Mucosa of descending colon (tissue), 3 donors: ENCODE measurements around the gene FYN. TPM values are rescaled to one million over a fixed set of nuclear protein-coding genes. Genes with fewer than 3 reads are reported as not detected.

Experiments used
- ATAC-seq: fragments of 200-7000 bp; cut with Tn5 transposase; one replicate; pipeline ENCODE4 v1.9.1; 2020; ENCODE audit warnings: mild to moderate bottlenecking, moderate library complexity
- DNase-seq, 3 donors: peaks; one replicate each; pipeline ENCODE4 v3.0.0-alpha.2; 2020
- H3K36me3 ChIP-seq: fragments of 200-600 bp; one replicate; pipeline ENCODE4 v1.8.0; 2021; ENCODE audit warnings: low read depth, mild to moderate bottlenecking
- H3K4me1 ChIP-seq: fragments of 200-600 bp; one replicate; pipeline ENCODE4 v1.8.0; 2021; ENCODE audit warnings: low read depth, mild to moderate bottlenecking
- H3K4me3 ChIP-seq: fragments of 200-600 bp; one replicate; pipeline ENCODE4 v1.8.0; 2021; ENCODE audit warnings: mild to moderate bottlenecking
- H3K9me3 ChIP-seq: fragments of 200-600 bp; one replicate; pipeline ENCODE4 v1.8.0; 2021; ENCODE audit warnings: mild to moderate bottlenecking
- intact Hi-C, 2 donors: fragments of 100-400 bp; cut with DNase I in 1 of 2; cut with micrococcal nuclease in 1 of 2; formaldehyde crosslinking; loops; one replicate each; pipeline versions ENCODE4 v1.11.0 to v1.11.1; 2022; cut with DNase I, micrococcal nuclease
- total RNA-seq, 3 donors: library from RNA; stranded (reverse); fragmentation: NEBNext Ultra II Directional in 2 of 3; extraction: Animal tissue kit (Norgen Biotek cat#: 25700) in 2 of 3; gene quantifications; one replicate each; pipeline versions ENCODE4 v1.2.1 to v1.2.4, GENCODE V29; 2021 to 2023
- TF ChIP-seq, protein P1 (sequence below): fragments of 200-600 bp; IDR thresholded peaks from one replicate; pipeline ENCODE4 v1.8.0; 2022; ENCODE audit warnings: antibody characterized with exemption, mild to moderate bottlenecking
- donor health status: DM: no; HTN: no; CAD: no; lungs with moderate emphysema.
- donor health status: DM: no; HTN: no; CAD: no.
- donor health status: DM: no; HTN: yes; CAD: no.

Gene FYN
- total RNA-seq, 3 donors from 2014 or later, result 15.0 to 63.0 (median 24.8) TPM

DNA sequence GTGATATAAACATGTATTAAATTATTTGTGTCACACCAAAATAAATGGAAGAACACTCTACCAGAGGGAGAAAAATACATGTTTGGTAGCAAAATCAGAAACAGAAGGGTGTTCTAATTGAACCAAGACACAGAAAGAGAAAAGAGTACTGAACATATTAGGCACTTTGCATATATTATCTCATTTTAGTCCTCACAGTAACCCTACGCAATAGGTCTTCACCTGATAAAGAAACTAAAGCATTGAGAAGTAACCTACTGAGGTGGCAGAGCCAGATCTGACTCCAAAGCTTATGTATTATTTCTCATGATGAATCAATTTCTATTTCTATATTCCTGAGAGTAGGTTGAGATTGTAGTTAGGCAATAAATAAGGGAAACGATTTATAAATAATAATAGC is 77.7 kb downstream of the FYN start:
- TF ChIP-seq, protein P1, sequence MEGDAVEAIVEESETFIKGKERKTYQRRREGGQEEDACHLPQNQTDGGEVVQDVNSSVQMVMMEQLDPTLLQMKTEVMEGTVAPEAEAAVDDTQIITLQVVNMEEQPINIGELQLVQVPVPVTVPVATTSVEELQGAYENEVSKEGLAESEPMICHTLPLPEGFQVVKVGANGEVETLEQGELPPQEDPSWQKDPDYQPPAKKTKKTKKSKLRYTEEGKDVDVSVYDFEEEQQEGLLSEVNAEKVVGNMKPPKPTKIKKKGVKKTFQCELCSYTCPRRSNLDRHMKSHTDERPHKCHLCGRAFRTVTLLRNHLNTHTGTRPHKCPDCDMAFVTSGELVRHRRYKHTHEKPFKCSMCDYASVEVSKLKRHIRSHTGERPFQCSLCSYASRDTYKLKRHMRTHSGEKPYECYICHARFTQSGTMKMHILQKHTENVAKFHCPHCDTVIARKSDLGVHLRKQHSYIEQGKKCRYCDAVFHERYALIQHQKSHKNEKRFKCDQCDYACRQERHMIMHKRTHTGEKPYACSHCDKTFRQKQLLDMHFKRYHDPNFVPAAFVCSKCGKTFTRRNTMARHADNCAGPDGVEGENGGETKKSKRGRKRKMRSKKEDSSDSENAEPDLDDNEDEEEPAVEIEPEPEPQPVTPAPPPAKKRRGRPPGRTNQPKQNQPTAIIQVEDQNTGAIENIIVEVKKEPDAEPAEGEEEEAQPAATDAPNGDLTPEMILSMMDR, result no peak
- DNase-seq, result no peak
- no peaks in the 10 kb centered on the region for H3K36me3 ChIP-seq
- no peaks in the 10 kb centered on the region for H3K9me3 ChIP-seq
- H3K4me1 ChIP-seq, result no peaks in the 10 kb centered on the region
- no peak overlapping the region for H3K4me3 ChIP-seq
- no peak for ATAC-seq
- intact Hi-C loops, result no loop called here

DNA sequence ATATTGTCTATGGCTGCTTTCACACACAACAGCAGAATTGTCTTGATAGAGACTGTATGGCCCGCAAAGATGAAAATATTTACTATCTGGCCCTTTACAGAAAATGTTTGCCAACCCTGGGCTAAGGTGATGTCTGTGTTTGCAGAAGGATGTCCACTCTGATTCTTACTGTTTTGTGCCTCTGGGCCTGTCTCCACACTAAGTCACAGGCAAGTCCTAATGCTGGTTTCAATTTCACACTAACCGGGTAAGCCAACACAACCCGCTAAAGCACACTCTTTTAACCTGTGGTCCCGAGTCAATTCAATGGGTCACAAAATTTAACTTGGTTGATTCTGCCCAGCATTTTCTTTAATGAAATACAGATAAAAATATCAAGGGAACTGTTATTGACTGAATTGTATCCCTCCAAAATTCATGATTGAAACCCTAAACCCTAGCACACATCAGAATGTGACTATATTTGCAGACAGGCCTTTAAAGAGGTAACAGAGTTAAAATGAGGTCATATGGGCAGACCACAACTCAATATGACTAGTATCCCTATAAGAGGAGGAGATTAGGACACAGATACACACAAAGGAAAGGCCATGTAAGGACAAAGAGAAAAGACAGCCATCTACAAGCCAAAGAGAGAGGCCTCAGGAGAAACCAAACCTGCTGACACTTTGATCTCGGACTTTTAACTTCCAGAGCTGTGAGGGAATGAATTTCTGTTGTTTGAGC is 78.4 kb downstream of the FYN start:
- no peaks in the 10 kb centered on the region for H3K36me3 ChIP-seq
- ATAC-seq, result peak; percentile 49
- intact Hi-C loops, result no loop called here

DNA sequence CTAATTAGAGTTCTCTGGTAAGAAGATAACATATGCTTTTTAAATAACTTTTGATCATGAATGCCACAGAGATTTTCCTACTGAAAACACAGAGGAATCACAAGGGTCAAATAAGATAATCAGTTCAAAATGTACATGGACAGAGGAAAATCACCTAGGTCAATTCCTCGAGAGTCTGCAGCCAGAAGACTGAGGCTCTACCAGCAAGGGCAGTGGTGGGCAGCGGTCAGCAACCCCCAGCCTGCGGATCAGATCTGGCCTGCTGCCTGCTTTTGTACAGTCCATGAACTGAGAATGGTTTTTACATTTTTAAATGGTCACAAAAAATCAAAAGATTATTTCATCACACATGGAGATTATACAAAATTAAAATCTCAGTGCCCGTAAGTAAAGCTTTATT is 79.0 kb downstream of the FYN start:
- intact Hi-C loops, result no loop called here
- DNase-seq (no peak), ATAC-seq (no peak)
- Histone ChIP-seq H3K4me1 (no peaks in the 10 kb centered on the region), H3K36me3 (no peaks in the 10 kb centered on the region), H3K4me3 (no peak overlapping the region), H3K9me3 (no peaks in the 10 kb centered on the region)
- TF ChIP-seq, protein P1, result no peak

More for the DNA sequence above, 78.4 kb downstream of the FYN start:
- Histone ChIP-seq H3K4me1 (no peaks in the 10 kb centered on the region), H3K9me3 (no peaks in the 10 kb centered on the region), H3K4me3 (no peak overlapping the region)
- TF ChIP-seq, protein P1, result no peak
- no peak for DNase-seq

DNA sequence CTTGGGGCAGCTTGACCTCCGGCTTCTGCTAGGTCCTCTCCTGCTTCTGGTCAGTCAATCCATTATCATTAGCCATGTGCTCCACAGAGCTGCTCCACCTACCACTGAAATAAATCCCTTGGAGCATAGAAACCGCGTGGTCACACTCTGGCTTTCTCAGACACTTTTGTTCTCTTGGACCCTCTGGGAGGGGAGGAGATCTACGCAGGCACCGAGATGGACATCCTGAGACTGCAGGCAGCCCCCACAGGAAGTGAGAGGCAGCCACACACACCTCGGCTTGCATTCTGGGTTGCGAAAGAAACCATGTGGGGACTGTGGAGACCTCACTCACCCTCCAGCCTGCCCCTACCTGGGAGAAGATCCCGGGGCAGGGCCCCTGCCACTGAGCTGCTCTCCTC is 79.5 kb downstream of the FYN start:
- intact Hi-C loops, result no loop called here
- DNase-seq (peak; percentile 27 to 72 (median 46)), ATAC-seq (peak; percentile 83)
- TF ChIP-seq, protein P1, result no peak
- Histone ChIP-seq H3K9me3 (no peaks in the 10 kb centered on the region), H3K36me3 (no peaks in the 10 kb centered on the region), H3K4me3 (no peak overlapping the region), H3K4me1 (peaks cover 2% of the 10 kb centered on the region)

DNA sequence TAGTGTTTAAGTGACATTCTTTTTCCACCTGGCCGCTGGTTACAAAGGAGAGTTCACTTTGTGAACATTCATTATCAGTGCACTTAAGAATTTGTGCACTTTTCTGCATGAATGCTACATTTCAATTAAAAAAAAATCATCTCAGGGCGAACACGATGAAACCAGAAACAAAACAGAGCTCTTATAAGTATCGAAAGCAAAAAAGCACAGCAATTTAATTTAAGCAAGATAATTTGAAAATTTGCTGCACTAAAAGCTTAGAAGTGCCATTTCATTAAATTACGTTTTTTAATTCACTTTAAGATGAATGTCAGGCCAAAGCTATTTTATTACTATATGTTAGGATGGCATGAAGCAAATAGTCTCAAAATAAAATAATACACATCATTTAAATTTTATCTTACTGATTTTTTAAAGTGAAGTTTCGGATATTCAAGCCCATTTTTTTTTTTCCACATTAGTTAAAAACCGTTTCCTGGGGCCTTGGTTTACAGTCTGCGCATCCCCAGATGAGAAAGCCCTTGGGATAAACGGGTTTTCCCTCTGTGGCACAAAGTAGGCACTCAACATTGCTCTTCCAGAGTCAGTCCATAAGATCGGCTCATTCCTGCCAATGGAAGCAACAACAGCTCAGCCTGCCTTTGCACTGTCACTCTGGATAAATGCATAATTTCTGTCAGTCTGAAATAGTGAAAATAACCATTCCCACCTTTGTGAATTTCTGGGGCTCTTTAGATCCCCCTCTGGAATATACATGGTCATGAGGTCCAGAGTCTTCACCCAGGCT is 80.1 kb downstream of the FYN start:
- Histone ChIP-seq H3K4me3 (no peak overlapping the region), H3K4me1 (peaks cover 5% of the 10 kb centered on the region), H3K36me3 (no peaks in the 10 kb centered on the region), H3K9me3 (no peaks in the 10 kb centered on the region)
- TF ChIP-seq, protein P1, result no peak
- intact Hi-C loops, result no loop called here
- DNase-seq (no peak), ATAC-seq (no peak)
